MCF 10A (cell line): ENCODE data around the gene ULBP3. TPM values are rescaled to one million over a fixed set of nuclear protein-coding genes. Genes with fewer than 3 reads are reported as not detected.

ENCODE experiments used
- Bru-seq: library from RNA; stranded (reverse); fragments of 400-500 nt; gene quantifications from one replicate; lab custom pipeline; 2021; lab: Mats Ljungman, UMichigan
- BruChase-seq, 2 experiments: library from RNA; stranded (reverse); fragments of 400-500 nt; gene quantifications; one replicate each; lab custom pipeline; 2021; lab: Mats Ljungman, UMichigan
- BruUV-seq: library from RNA; stranded (reverse); fragments of 400-500 nt; replicated peaks from 2 replicates; lab custom pipeline; 2021; lab: Mats Ljungman, UMichigan
- CTCF ChIA-PET: fragments of 300-600 bp; sonication (Branson Sonifier 250); formaldehyde crosslinking; extraction: SDS; loops from one replicate; lab custom pipeline; 2021; ENCODE audit warnings: antibody characterized with exemption, inconsistent platforms; lab: Yijun Ruan, JAX
- POLR2A ChIA-PET: fragments of 300-600, 350-650 bp; sonication (Branson Sonifier 250); formaldehyde crosslinking; extraction: SDS; loops from one replicate; lab custom pipeline; 2020; ENCODE audit warnings: antibody characterized with exemption, inconsistent platforms; lab: Yijun Ruan, JAX
- DNase-seq: peaks from one replicate; pipeline ENCODE4 v3.0.0-alpha.2; 2018; ENCODE audit not compliant: unreplicated experiment
- H3K27ac Mint-ChIP-seq: one replicate; pipeline ENCODE4 v1.8.0; 2022; ENCODE audit warnings: mild to moderate bottlenecking, low read depth, mixed read lengths; ENCODE audit not compliant: unreplicated experiment
- H3K27me3 Mint-ChIP-seq: one replicate; pipeline ENCODE4 v1.8.0; 2022; ENCODE audit warnings: mixed read lengths; ENCODE audit not compliant: insufficient read depth, unreplicated experiment
- H3K36me3 Mint-ChIP-seq: one replicate; pipeline ENCODE4 v1.8.0; 2022; ENCODE audit warnings: mild to moderate bottlenecking, moderate library complexity, mixed read lengths; ENCODE audit not compliant: insufficient read depth, unreplicated experiment
- H3K4me1 Mint-ChIP-seq: one replicate; pipeline ENCODE4 v1.8.0; 2022; ENCODE audit warnings: mixed read lengths; ENCODE audit not compliant: insufficient read depth, unreplicated experiment
- H3K4me3 Mint-ChIP-seq: one replicate; pipeline ENCODE4 v1.8.0; 2022; ENCODE audit warnings: mild to moderate bottlenecking, moderate library complexity, mixed read lengths; ENCODE audit not compliant: unreplicated experiment
- H3K9me3 Mint-ChIP-seq: one replicate; pipeline ENCODE4 v1.8.0; 2022; ENCODE audit warnings: mixed read lengths; ENCODE audit not compliant: unreplicated experiment
- CTCF ChIP-seq: fragments of 200-600 bp; IDR thresholded peaks from one replicate; pipeline ENCODE4 v1.8.0; 2022; ENCODE audit warnings: antibody characterized with exemption, mild to moderate bottlenecking; ENCODE audit not compliant: unreplicated experiment
- intact Hi-C: fragments of 100-400 bp; cut with micrococcal nuclease; formaldehyde crosslinking; loops from 2 replicates; pipeline ENCODE4 v1.14.1; 2022
- long read RNA-seq: library from polyadenylated mRNA; stranded (forward); transcript quantifications from one replicate; pipeline ENCODE4 v2.0.0, GENCODE V29; 2022
- total RNA-seq: library from RNA; stranded (reverse); gene quantifications from 2 replicates; pipeline ENCODE4 v1.2.3, GENCODE V29; 2022

ULBP3 gene
- total RNA-seq (4.9 and 6.3 TPM in 2 replicates), Bru-seq, nascent RNA (percentile 42 among the genes with signal in this experiment), BruChase-seq, experiment 1, labeled RNA remaining after a 6-hour chase (percentile 48 among the genes with signal in this experiment), BruChase-seq, experiment 2, labeled RNA remaining after a 2-hour chase (percentile 35 among the genes with signal in this experiment)
- long read RNA-seq, transcript ULBP3-201 (5 exons, 988 nt), result major isoform, 5 of 5 reads
- long read RNA-seq, partial matches to known transcripts, result 0 of 5 reads
- long read RNA-seq, other reads (novel, unspliced or antisense), result 0 of 5 reads

GRCh38 chr6:150068720-150069648 is at the start of gene ULBP3:
Gene ULBP3, minus strand, starts transcription at chr6:150069121. Its CDS starts 55 bp downstream, at chr6:150069066.
- ChIA-PET POLR2A (interaction anchor here (1.0 to 1.5 kb wide), 7 partner anchors 16 to 337 kb away, joined by 3 to 6 read pairs (median 3); partner anchors contain the start of genes IYD and RAET1L), CTCF (interaction anchor here (0.6 to 17.8 kb wide), 7 partner anchors 9 to 325 kb away, joined by 3 to 207 read pairs (median 3); no protein-coding TSS in a partner anchor)
- no peaks in the 10 kb centered on the region for H3K27me3 Mint-ChIP-seq
- H3K36me3 Mint-ChIP-seq, result peaks cover 10% of the 10 kb centered on the region
- H3K4me1 Mint-ChIP-seq, result peaks cover 28% of the 10 kb centered on the region
- H3K4me3 Mint-ChIP-seq, result peak within 1 kb of the TSS; percentile 77
- TF ChIP-seq CTCF, result peak; percentile 34
- intact Hi-C loops, result loop anchor here (1.0 to 5.0 kb wide), 2 partner anchors 42 to 135 kb away; partner anchors contain the start of gene RAET1L
- peak; percentile 98 for DNase-seq
- H3K9me3 Mint-ChIP-seq, result no peaks in the 10 kb centered on the region
- H3K27ac Mint-ChIP-seq, result no peak within 1 kb of the TSS
- no TSS peak for BruUV-seq

- H3K27ac Mint-ChIP-seq, result no peak overlapping the region
- intact Hi-C loops, result no loop called here
- no peak overlapping the region for H3K4me3 Mint-ChIP-seq
- no peaks in the 10 kb centered on the region for H3K27me3 Mint-ChIP-seq
- peaks cover 11% of the 10 kb centered on the region for H3K36me3 Mint-ChIP-seq
- no peaks in the 10 kb centered on the region for H3K9me3 Mint-ChIP-seq
- POLR2A ChIA-PET, result interaction anchor here (0.6 to 0.7 kb wide), 2 partner anchors 22 to 918 kb away, joined by 3 read pairs; no protein-coding TSS in a partner anchor
- no TSS peak for BruUV-seq
- CTCF ChIA-PET, result interaction anchor here (0.6 to 1.6 kb wide), 2 partner anchors 38 to 485 kb away, joined by 3 to 4 read pairs; no protein-coding TSS in a partner anchor
- DNase-seq, result no peak
- TF ChIP-seq CTCF, result no peak
- no peaks in the 10 kb centered on the region for H3K4me1 Mint-ChIP-seq
Measured at GRCh38 chr6:150118627-150119026, 49.7 kb upstream of the ULBP3 start.

GRCh38 chr6:150118203-150118602 is 49.3 kb upstream of the ULBP3 start:
- ChIA-PET CTCF (interaction anchor here (0.6 to 0.7 kb wide), 2 partner anchors 485 to 1145 kb away, joined by 3 read pairs; no protein-coding TSS in a partner anchor), POLR2A (interaction anchor here (0.7 kb wide), 1 partner anchor 918 kb away, joined by 3 read pairs; no protein-coding TSS in a partner anchor)
- DNase-seq, result no peak
- no peak overlapping the region for H3K27ac Mint-ChIP-seq
- intact Hi-C loops, result no loop called here
- peaks cover 11% of the 10 kb centered on the region for H3K36me3 Mint-ChIP-seq
- no peak for TF ChIP-seq CTCF
- no peaks in the 10 kb centered on the region for H3K27me3 Mint-ChIP-seq
- no TSS peak for BruUV-seq
- H3K9me3 Mint-ChIP-seq, result no peaks in the 10 kb centered on the region
- H3K4me3 Mint-ChIP-seq, result no peak overlapping the region
- H3K4me1 Mint-ChIP-seq, result no peaks in the 10 kb centered on the region
